Right ventricle myocardium inferior (tissue), 1 donor: ENCODE data around the gene SIRT1. TPM values are rescaled to one million over a fixed set of nuclear protein-coding genes. Genes with fewer than 3 reads are reported as not detected.
"Not testable (repeated sequence)": the region's sequence is repeated elsewhere in the genome, so short reads cannot be mapped to it uniquely, and the experiment has no call there.

Experiments used
- ATAC-seq: fragments of 200-7000 bp; cut with Tn5 transposase; one replicate; pipeline ENCODE4 v1.9.1; 2020; ENCODE audit warnings: mild to moderate bottlenecking, moderate library complexity
- DNase-seq: peaks from one replicate; pipeline ENCODE4 v3.0.0; 2021; ENCODE audit errors: missing footprints
- intact Hi-C: fragments of 100-400 bp; cut with DNase I; formaldehyde crosslinking; loops from one replicate; pipeline ENCODE4 v1.11.0; 2022
- total RNA-seq: library from RNA; stranded (reverse); fragmentation: NEBNext Ultra II Directional; extraction: Animal tissue kit (Norgen Biotek cat#: 25700); gene quantifications from one replicate; pipeline ENCODE4 v1.2.1, GENCODE V29; 2021
- donor health status: DM: no; HTN: yes; CAD: no; lungs with severe emphysema.

SIRT1 gene
- total RNA-seq, 1 donor from 2014 or later = 10.9 TPM

- ATAC-seq = no peak
- intact Hi-C loops = no loop called here
- no peak for DNase-seq
These were observed 48.7 kb downstream of the SIRT1 start for GRCh38 chr10:67933199-67933598.

- DNase-seq = no peak
- no peak for ATAC-seq
- intact Hi-C loops = no loop called here
These were observed 49.9 kb downstream of the SIRT1 start for GRCh38 chr10:67934336-67934735.

GRCh38 chr10:67935223-67935622, 50.8 kb downstream of the SIRT1 start:
- intact Hi-C loops = no loop called here
- DNase-seq = no peak
- no peak for ATAC-seq

- DNase-seq (no peak), ATAC-seq (no peak)
- intact Hi-C loops = no loop called here
These were observed 52.0 kb downstream of the SIRT1 start for GRCh38 chr10:67936416-67936815.

- DNase-seq = no peak
- intact Hi-C loops = no loop called here
- ATAC-seq = no peak
These were observed 59.5 kb downstream of the SIRT1 start for GRCh38 chr10:67943917-67944316.

GRCh38 chr10:67955614-67956013, 71.2 kb downstream of the SIRT1 start:
- DNase-seq (no peak), ATAC-seq (no peak)
- intact Hi-C loops = no loop called here

- no peak for ATAC-seq
- intact Hi-C loops = no loop called here
- DNase-seq = no peak
These were observed 75.5 kb downstream of the SIRT1 start for GRCh38 chr10:67959839-67960476.

GRCh38 chr10:67965456-67965855, 81.0 kb downstream of the SIRT1 start:
- no peak for ATAC-seq

GRCh38 chr10:67966035-67966434, 81.6 kb downstream of the SIRT1 start:
- ATAC-seq, intact Hi-C loops, DNase-seq: not testable (repeated sequence)

More at GRCh38 chr10:67965456-67965855, 81.0 kb downstream of the SIRT1 start:
- intact Hi-C loops = no loop called here
- DNase-seq = no peak

Other genes starting within 250 kb of the SIRT1 start
- 120 TPM for gene CTNNA3, start 188.5 kb upstream of the SIRT1 start, total RNA-seq
- 7.1 TPM for gene DNAJC12, start 46.5 kb upstream of the SIRT1 start, total RNA-seq
- 25.5 TPM for gene HERC4, start 190.6 kb downstream of the SIRT1 start, total RNA-seq
- 112 TPM for gene MYPN, start 224.8 kb downstream of the SIRT1 start, total RNA-seq